ENCODE results near the gene FERMT3. TPM values are rescaled to one million over a fixed set of nuclear protein-coding genes. Genes with fewer than 3 reads are reported as not detected.

The FERMT3 gene
- total and polyA plus RNA-seq, 2 of the 13 experiments (the other 11 are each of a cell fraction or from before 2014, with no cell fraction given), result 0.29 TPM; not detected in 1

GRCh38 chr11:64269540-64270220, 63.2 kb downstream of the FERMT3 start:
- 1% methylated on average over 16 of the region's 58 CpGs for WGBS (ENCODE audit: low lambda C conversion rate)
- no peak overlapping the region for H2AFZ ChIP-seq (ENCODE audit: low read length)
- peak overlapping the region; percentile 95 for H3K4me2 ChIP-seq (ENCODE audit: low read depth, low read length)
- no peaks in the 10 kb centered on the region; a peak in 2 of 5 replicates for H3K36me3 ChIP-seq (replicated peaks in 1 of 2; ENCODE audit: control insufficient read depth in 1 of 2, insufficient read depth in 2 of 2, low read length in 2 of 2)
- intact Hi-C loops (cut with micrococcal nuclease; ENCODE audit: unreplicated experiment) (loop anchor here (2.0 kb wide), 3 partner anchors 15 to 35 kb away; partner anchors contain the start of genes BAD, ESRRA, GPR137 and PLCB3), in situ Hi-C loops (cut with HindIII; ENCODE audit: extremely low pct_ligation_motif_present, low pct_unique_long_range_greater_than_20kb) (no loop called here)
- no peaks in the 10 kb centered on the region for H4K20me1 ChIP-seq (ENCODE audit: insufficient read depth, low read length)
- H3K4me3 ChIP-seq (replicated peaks in 1 of 3; ENCODE audit: insufficient read depth in 1 of 3, low read depth in 2 of 3, low read length in 3 of 3), result peak overlapping the region; percentile 71 to 90 (median 89)
- BruUV-seq (replicated peaks), result TSS peak; percentile 75
- peak; percentile 99 for DNase-seq (ENCODE audit: low spot score)
- ATAC-seq, result peak; percentile 85
- peak overlapping the region; percentile 87 for H3K9ac ChIP-seq (ENCODE audit: insufficient read depth, low read depth, low read length)
- ChIA-PET CTCF (ENCODE audit: low intra/inter-chr PET ratio, low total read pairs) (no interaction called here), POLR2A (interaction anchor here (0.8 to 5.9 kb wide), 25 partner anchors 9 to 87 kb away, joined by 3 to 113 read pairs (median 6); partner anchors contain the start of genes BAD, ESRRA, FERMT3 and FKBP2)
- peaks cover 38% of the 10 kb centered on the region for H3K4me1 ChIP-seq (ENCODE audit: insufficient read depth, low read length)
- peak overlapping the region; percentile 95 for H3K27ac ChIP-seq (ENCODE audit: extremely low read length, insufficient read depth, low read length)
- no peaks in the 10 kb centered on the region for H3K9me3 ChIP-seq (ENCODE audit: low read length)
- peaks cover 14% of the 10 kb centered on the region for H3K79me2 ChIP-seq (ENCODE audit: insufficient read depth, low read length)
- H3K27me3 ChIP-seq (ENCODE audit: control insufficient read depth in 1 of 2, insufficient read depth in 2 of 2, low read length in 2 of 2), result no peaks in the 10 kb centered on the region
- peak; percentile 99 for FAIRE-seq
- no peak for TF ChIP-seq ZNF253 (CRISPR knock-in tag; IDR thresholded peaks at IDR 0.05; ENCODE audit: borderline replicate concordance)
- peak; percentile 68 for TF ChIP-seq REL (CRISPR knock-in tag; conservative IDR thresholded peaks at IDR 0.05)
- peak; percentile 100 for TF ChIP-seq YY1 (IDR thresholded peaks at IDR 0.05; ENCODE audit: insufficient read depth, insufficient replicate concordance, low read depth, low read length)
- TF ChIP-seq HNF4G (IDR thresholded peaks at IDR 0.05; ENCODE audit: borderline replicate concordance, low read depth, low read length), result peak; percentile 75
- no peak for TF ChIP-seq HNF4G (CRISPR knock-in tag; IDR thresholded peaks at IDR 0.05; ENCODE audit: borderline replicate concordance, low read depth)
- TF ChIP-seq ZNF543 (CRISPR knock-in tag; IDR thresholded peaks at IDR 0.05), result no peak; the same call in 1 of the 2 replicates
- peak; percentile 88 for TF ChIP-seq CEBPG (CRISPR knock-in tag; IDR thresholded peaks at IDR 0.05)
- no peak; the same call in 1 of the 2 replicates for TF ChIP-seq ZNF569 (CRISPR knock-in tag; IDR thresholded peaks at IDR 0.05; ENCODE audit: borderline replicate concordance)
- no peak for TF ChIP-seq CENPX (CRISPR knock-in tag; IDR thresholded peaks at IDR 0.05)
- no peak; the same call in 1 of the 2 replicates for TF ChIP-seq ZNF280B (CRISPR knock-in tag; IDR thresholded peaks at IDR 0.05; ENCODE audit: borderline replicate concordance)
- TF ChIP-seq SNAI1 (CRISPR knock-in tag; IDR thresholded peaks at IDR 0.05; ENCODE audit: borderline replicate concordance), result no peak
- no peak for TF ChIP-seq MYNN (CRISPR knock-in tag; IDR thresholded peaks at IDR 0.05; ENCODE audit: low read depth)
- TF ChIP-seq ARNTL (CRISPR knock-in tag; IDR thresholded peaks at IDR 0.05), result no peak
- no peak for TF ChIP-seq MTA3 (CRISPR knock-in tag; IDR thresholded peaks at IDR 0.05)
- TF ChIP-seq DMTF1 (CRISPR knock-in tag; IDR thresholded peaks at IDR 0.05), result no peak
- no peak; the same call in 1 of the 2 replicates for TF ChIP-seq MYC (CRISPR knock-in tag; IDR thresholded peaks at IDR 0.05; ENCODE audit: borderline replicate concordance)
- peak; percentile 29; the same call in 1 of the 2 replicates for TF ChIP-seq ZNF766 (CRISPR knock-in tag; IDR thresholded peaks at IDR 0.05; ENCODE audit: borderline replicate concordance)
- no peak for TF ChIP-seq IRF1 (CRISPR knock-in tag; IDR thresholded peaks at IDR 0.05; ENCODE audit: low read depth)
- TF ChIP-seq NONO (IDR thresholded peaks at IDR 0.05), result no peak
- peak; percentile 63 for TF ChIP-seq NONO (CRISPR knock-in tag; conservative IDR thresholded peaks at IDR 0.05)
- no peak for TF ChIP-seq MED13 (CRISPR knock-in tag; IDR thresholded peaks at IDR 0.05)
